Kidney epithelial cell (primary cell): ENCODE data around the gene PFDN1. TPM values are rescaled to one million over a fixed set of nuclear protein-coding genes. Genes with fewer than 3 reads are reported as not detected.

Source experiments
- DNase-seq: peaks from one replicate; pipeline ENCODE4 v3.0.0-alpha.2; 2010; ENCODE audit warnings: low read depth
- H3K27me3 ChIP-seq: 2 replicates; pipeline ENCODE4 v1.6.0; 2011; ENCODE audit warnings: low read length; ENCODE audit not compliant: control insufficient read depth, insufficient read depth
- H3K36me3 ChIP-seq: 2 replicates; pipeline ENCODE4 v1.5.1; 2011; ENCODE audit warnings: low read length; ENCODE audit not compliant: control insufficient read depth, insufficient read depth
- H3K4me3 ChIP-seq: 2 replicates; pipeline ENCODE4 v1.5.1; 2011; ENCODE audit warnings: low read depth, mild to moderate bottlenecking, control low read depth, low read length
- total RNA-seq: library from RNA; depleted of rRNA; stranded (reverse); fragments of >200 nt; gene quantifications from 2 replicates; pipeline ENCODE4 v1.2.3, GENCODE V29; 2015
- TF ChIP-seq, protein P1 (sequence below): IDR thresholded peaks from 2 replicates; pipeline ENCODE4 v1.5.1; 2011; ENCODE audit warnings: mild to moderate bottlenecking, moderate library complexity, low read length, control low read depth, inconsistent platforms; ENCODE audit not compliant: insufficient read depth, poor library complexity, severe bottlenecking

PFDN1 gene
- total RNA-seq, 1 donor from 2014 or later, result 124 TPM

DNA sequence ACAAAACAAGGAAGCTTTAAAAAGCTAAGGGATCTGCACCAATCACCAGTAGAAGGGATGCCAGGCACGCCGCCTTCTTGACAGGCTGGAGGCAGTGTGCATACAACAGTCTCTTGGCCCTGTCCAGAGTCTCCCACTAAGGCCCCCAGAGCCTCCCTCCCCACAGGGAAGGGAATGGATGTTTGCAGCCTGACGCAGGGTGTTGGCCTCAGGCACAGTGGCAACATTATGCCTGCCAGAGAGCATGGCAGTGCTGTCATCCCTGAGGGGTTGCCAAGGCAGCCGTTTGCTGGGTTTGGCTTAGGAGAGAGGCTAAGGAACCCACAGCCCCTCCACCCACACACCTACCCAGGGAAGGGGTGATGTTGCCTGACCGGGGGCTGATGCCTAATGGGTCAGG lies 38.7 kb upstream of the PFDN1 start:
- H3K4me3 ChIP-seq, result no peak overlapping the region
- H3K36me3 ChIP-seq, result no peaks in the 10 kb centered on the region
- DNase-seq, result no peak
- TF ChIP-seq, protein P1, sequence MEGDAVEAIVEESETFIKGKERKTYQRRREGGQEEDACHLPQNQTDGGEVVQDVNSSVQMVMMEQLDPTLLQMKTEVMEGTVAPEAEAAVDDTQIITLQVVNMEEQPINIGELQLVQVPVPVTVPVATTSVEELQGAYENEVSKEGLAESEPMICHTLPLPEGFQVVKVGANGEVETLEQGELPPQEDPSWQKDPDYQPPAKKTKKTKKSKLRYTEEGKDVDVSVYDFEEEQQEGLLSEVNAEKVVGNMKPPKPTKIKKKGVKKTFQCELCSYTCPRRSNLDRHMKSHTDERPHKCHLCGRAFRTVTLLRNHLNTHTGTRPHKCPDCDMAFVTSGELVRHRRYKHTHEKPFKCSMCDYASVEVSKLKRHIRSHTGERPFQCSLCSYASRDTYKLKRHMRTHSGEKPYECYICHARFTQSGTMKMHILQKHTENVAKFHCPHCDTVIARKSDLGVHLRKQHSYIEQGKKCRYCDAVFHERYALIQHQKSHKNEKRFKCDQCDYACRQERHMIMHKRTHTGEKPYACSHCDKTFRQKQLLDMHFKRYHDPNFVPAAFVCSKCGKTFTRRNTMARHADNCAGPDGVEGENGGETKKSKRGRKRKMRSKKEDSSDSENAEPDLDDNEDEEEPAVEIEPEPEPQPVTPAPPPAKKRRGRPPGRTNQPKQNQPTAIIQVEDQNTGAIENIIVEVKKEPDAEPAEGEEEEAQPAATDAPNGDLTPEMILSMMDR, result no peak
- H3K27me3 ChIP-seq, result no peaks in the 10 kb centered on the region

DNA sequence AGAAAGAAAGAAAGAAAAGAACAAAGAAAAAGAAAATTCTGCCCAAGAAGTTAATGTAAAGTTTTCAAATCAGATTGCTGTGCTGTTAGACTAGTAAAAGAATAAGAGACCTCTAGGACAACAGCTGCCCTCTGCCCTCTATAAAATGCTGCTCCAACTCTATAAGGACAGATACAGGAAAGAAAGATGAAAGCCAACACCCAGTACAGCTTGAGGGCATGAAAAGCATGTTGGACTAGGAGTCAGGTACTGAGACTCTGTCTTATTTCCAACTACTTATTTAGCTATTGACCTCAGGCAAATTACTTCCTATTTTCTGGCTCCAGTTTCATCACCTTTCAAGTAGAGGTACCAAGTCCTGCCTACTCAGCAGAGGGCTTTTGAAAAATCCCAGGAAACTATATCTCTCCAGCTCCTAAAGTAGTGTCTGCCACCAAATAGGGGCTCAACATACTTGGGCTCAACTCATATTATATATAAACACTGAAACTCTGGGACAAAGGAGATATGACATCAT lies 37.8 kb upstream of the PFDN1 start:
- DNase-seq, result no peak
- TF ChIP-seq, protein P1, result no peak
- Histone ChIP-seq H3K36me3 (no peaks in the 10 kb centered on the region), H3K4me3 (no peak overlapping the region), H3K27me3 (no peaks in the 10 kb centered on the region)

DNA sequence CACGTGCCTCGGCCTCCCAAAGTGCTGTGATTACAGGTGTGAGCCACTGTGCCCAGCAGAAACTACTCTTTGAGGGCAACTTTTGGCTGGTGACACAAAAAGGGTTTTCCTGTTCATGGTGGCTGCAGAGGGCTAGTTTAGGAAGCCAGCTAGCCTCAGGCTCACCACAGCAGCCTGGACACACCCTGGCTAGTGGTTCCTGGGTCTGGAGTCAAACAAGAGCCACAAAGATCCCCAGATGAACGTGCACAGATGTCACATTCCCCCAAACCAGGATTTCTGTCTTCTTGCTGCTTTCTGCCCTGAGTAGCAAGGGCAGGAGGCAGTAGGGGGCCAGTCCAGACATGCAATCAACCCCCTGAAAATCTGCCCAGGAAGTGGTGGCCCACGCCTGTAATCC lies 36.7 kb upstream of the PFDN1 start:
- Histone ChIP-seq H3K36me3 (no peaks in the 10 kb centered on the region), H3K4me3 (no peak overlapping the region), H3K27me3 (no peaks in the 10 kb centered on the region)
- DNase-seq, result no peak
- TF ChIP-seq, protein P1, result no peak

GRCh38 chr5:140338908-140339307 lies 36.0 kb upstream of the PFDN1 start:
- TF ChIP-seq, protein P1, result no peak

GRCh38 chr5:140338336-140338735 lies 35.4 kb upstream of the PFDN1 start:
- no peak for DNase-seq
- no peak overlapping the region for H3K4me3 ChIP-seq
- no peaks in the 10 kb centered on the region for H3K27me3 ChIP-seq
- TF ChIP-seq, protein P1, result no peak
- peaks cover 1% of the 10 kb centered on the region for H3K36me3 ChIP-seq

More at GRCh38 chr5:140338908-140339307, 36.0 kb upstream of the PFDN1 start:
- DNase-seq, result no peak
- Histone ChIP-seq H3K36me3 (peaks cover 1% of the 10 kb centered on the region), H3K27me3 (no peaks in the 10 kb centered on the region), H3K4me3 (no peak overlapping the region)

DNA sequence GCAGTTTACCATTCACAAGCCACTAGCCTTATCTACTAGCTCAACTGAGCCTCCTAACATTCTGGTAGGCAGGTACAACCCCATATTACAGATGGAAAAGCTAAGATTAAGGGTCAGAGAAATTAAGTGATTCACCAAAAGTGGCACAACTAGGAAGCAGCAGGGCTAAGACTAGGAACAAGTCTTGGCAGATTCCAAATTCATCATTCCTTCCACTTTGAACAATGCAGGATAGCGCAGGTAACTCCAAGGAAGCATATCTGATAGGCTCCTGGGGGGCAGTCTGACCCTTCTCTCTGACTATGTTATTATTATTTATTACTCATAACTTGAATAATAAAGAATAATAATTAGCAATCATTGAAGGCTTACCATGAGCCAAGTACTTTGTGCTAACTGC lies 35.0 kb upstream of the PFDN1 start:
- Histone ChIP-seq H3K36me3 (peaks cover 1% of the 10 kb centered on the region), H3K4me3 (no peak overlapping the region), H3K27me3 (no peaks in the 10 kb centered on the region)
- TF ChIP-seq, protein P1, result no peak
- DNase-seq, result no peak
